NCI-H226 (cell line): Measurements from ENCODE around the gene BUD13.
"Not testable (repeated sequence)": the region's sequence is repeated elsewhere in the genome, so short reads cannot be mapped to it uniquely, and the experiment has no call there.

Experiments
- DNase-seq: peaks from one replicate; pipeline ENCODE4 v3.0.0-alpha.2; 2015

The BUD13 gene

GRCh38 chr11:116772443-116773202 is at the start of gene BUD13:
TSS of gene BUD13 (minus strand) at chr11:116772987. CDS start at chr11:116772964, 23 bp downstream.
- peak; percentile 84 for DNase-seq

GRCh38 chr11:116822575-116822974 is 49.8 kb upstream of the BUD13 start:
- DNase-seq = no peak

- DNase-seq = no peak
These were observed 48.5 kb upstream of the BUD13 start for GRCh38 chr11:116821050-116821918.

- DNase-seq = no peak
These were observed 46.3 kb upstream of the BUD13 start for GRCh38 chr11:116819049-116819448.

- no peak for DNase-seq
These were observed 41.7 kb upstream of the BUD13 start for GRCh38 chr11:116814502-116814901.

GRCh38 chr11:116813781-116814471 is 41.1 kb upstream of the BUD13 start:
- DNase-seq = no peak

GRCh38 chr11:116813170-116813569 is 40.4 kb upstream of the BUD13 start:
- no peak for DNase-seq

GRCh38 chr11:116812109-116812508 is 39.3 kb upstream of the BUD13 start:
- DNase-seq = no peak

- no peak for DNase-seq
These were observed 38.4 kb upstream of the BUD13 start for GRCh38 chr11:116811194-116811593.

- DNase-seq = no peak
These were observed 35.7 kb upstream of the BUD13 start for GRCh38 chr11:116808262-116809175.

- DNase-seq = no peak
These were observed 34.9 kb upstream of the BUD13 start for GRCh38 chr11:116807601-116808261.

- DNase-seq = no peak
These were observed 31.2 kb upstream of the BUD13 start for GRCh38 chr11:116804001-116804400.

GRCh38 chr11:116801662-116802061 is 28.9 kb upstream of the BUD13 start:
- not testable (repeated sequence) for DNase-seq

- no peak for DNase-seq
These were observed 27.8 kb upstream of the BUD13 start for GRCh38 chr11:116800610-116801009.

- DNase-seq = no peak
These were observed 25.6 kb upstream of the BUD13 start for GRCh38 chr11:116798368-116798767.

GRCh38 chr11:116797816-116798215 is 25.0 kb upstream of the BUD13 start:
- DNase-seq = peak; percentile 56

GRCh38 chr11:116796548-116796947 is 23.8 kb upstream of the BUD13 start:
- no peak for DNase-seq

GRCh38 chr11:116794851-116795250 is 22.1 kb upstream of the BUD13 start:
- no peak for DNase-seq

GRCh38 chr11:116793772-116794097 is 20.9 kb upstream of the BUD13 start:
- no peak for DNase-seq

- DNase-seq = peak; percentile 67
These were observed 20.3 kb upstream of the BUD13 start for GRCh38 chr11:116792869-116793771.
